Tibial artery (tissue), 4 donors: ENCODE measurements around the gene ARSG.
"Not testable (repeated sequence)": the region's sequence is repeated elsewhere in the genome, so short reads cannot be mapped to it uniquely, and the experiment has no call there.

ENCODE experiments used
- DNase-seq, 2 donors: peaks; one replicate each; pipeline ENCODE4 v3.0.0-alpha.2; 2019
- H3K27ac ChIP-seq, 2 donors: fragments of 200-600 bp; sonication (generic) in 1 of 2; 1 replicate in 1 of 2; 2 replicates in 1 of 2; pipeline ENCODE4 v1.5.1; 2018 to 2019; ENCODE audit warnings: mild to moderate bottlenecking in 1 of 2
- H3K27me3 ChIP-seq, 2 donors: fragments of 200-600 bp; sonication (generic) in 1 of 2; one replicate each; pipeline versions ENCODE4 v1.5.1 to v1.6.0; 2016 to 2019
- H3K36me3 ChIP-seq, 3 donors: fragments of 200-600 bp; sonication (generic) in 2 of 3; one replicate each; pipeline ENCODE4 v1.5.1; 2016 to 2019; ENCODE audit warnings: mild to moderate bottlenecking in 2 of 3
- H3K4me1 ChIP-seq, 4 donors: fragments of 200-600 bp; sonication (generic) in 2 of 4; 1 replicate in 3 of 4; 2 replicates in 1 of 4; pipeline ENCODE4 v1.5.1; 2016 to 2019
- H3K4me3 ChIP-seq, 2 donors: fragments of 200-600 bp; sonication (generic) in 1 of 2; 1 replicate in 1 of 2; 2 replicates in 1 of 2; pipeline ENCODE4 v1.5.1; 2018 to 2019; ENCODE audit warnings: mild to moderate bottlenecking in 2 of 2
- H3K9me3 ChIP-seq, 3 donors: fragments of 200-600 bp; sonication (generic) in 1 of 3; one replicate each; pipeline ENCODE4 v1.5.1; 2016 to 2019
- CTCF ChIP-seq, 2 experiments: fragments of 200-600 bp in 1 of 2; fragments of 450-650 bp in 1 of 2; IDR thresholded peaks; one replicate each; pipeline ENCODE4 v1.5.1; 2017 to 2019; ENCODE audit warnings: antibody characterized with exemption in 2 of 2, mild to moderate bottlenecking in 1 of 2, moderate library complexity in 1 of 2
- intact Hi-C: fragments of 100-400 bp; cut with DNase I; formaldehyde crosslinking; loops from one replicate; pipeline ENCODE4 v1.15.0; 2023; ENCODE audit warnings: low total_unique reads

Gene ARSG

GRCh38 chr17:68248891-68249290 lies 42.4 kb upstream of the ARSG start:
- Histone ChIP-seq H3K4me3 (peak overlapping the region; percentile 93 to 99), H3K9me3 (no peaks in the 10 kb centered on the region), H3K36me3 (peaks cover 4 to 25% (median 23%) of the 10 kb centered on the region in 3 donors), H3K27ac (peak overlapping the region; percentile 94 to 99), H3K27me3 (no peaks in the 10 kb centered on the region), H3K4me1 (peaks cover 0 to 15% (median 9%) of the 10 kb centered on the region in 4 donors)
- intact Hi-C loops, result loop anchor here (5.0 to 10.0 kb wide), 2 partner anchors 42 to 206 kb away; partner anchors contain the start of gene WIPI1
- DNase-seq, result no peak
- no peak for TF ChIP-seq CTCF (IDR thresholded peaks at IDR 0.05)

GRCh38 chr17:68249354-68249765 lies 41.9 kb upstream of the ARSG start:
- no peak for TF ChIP-seq CTCF (IDR thresholded peaks at IDR 0.05)
- Histone ChIP-seq H3K4me1 (peaks cover 0 to 15% (median 9%) of the 10 kb centered on the region in 4 donors), H3K27me3 (no peaks in the 10 kb centered on the region), H3K27ac (peak overlapping the region in 1 of 2 donors; percentile 99), H3K36me3 (peaks cover 6 to 29% (median 28%) of the 10 kb centered on the region in 3 donors), H3K4me3 (no peak overlapping the region), H3K9me3 (no peaks in the 10 kb centered on the region)
- intact Hi-C loops, result loop anchor here (5.0 to 10.0 kb wide), 2 partner anchors 42 to 205 kb away; partner anchors contain the start of gene WIPI1
- DNase-seq, result no peak

DNA sequence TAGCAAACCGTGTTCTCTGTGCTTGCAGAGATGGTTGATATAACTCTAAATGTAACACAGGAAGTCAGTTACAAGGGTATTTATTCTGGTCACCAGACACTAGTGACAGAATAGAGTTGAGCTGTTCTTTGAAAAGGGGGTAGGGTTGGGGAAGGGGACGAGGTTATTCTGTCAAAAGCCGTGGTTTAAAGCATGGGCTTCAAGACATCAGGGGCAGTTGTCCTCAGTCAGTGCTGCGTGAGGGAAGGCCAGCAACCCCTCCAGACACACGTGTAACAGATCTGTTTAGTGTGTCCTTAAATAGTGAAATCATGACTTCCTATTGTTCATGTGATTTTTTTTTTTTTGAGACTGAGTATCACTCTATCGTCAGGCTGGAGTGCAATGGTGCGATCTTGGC lies 37.9 kb upstream of the ARSG start:
- H3K9me3 ChIP-seq, H3K27me3 ChIP-seq, H3K4me3 ChIP-seq, H3K27ac ChIP-seq, intact Hi-C loops, DNase-seq: not testable (repeated sequence)
- Histone ChIP-seq H3K4me1 (peaks cover 0 to 13% (median 9%) of the 10 kb centered on the region in 4 donors), H3K36me3 (peaks cover 24 to 58% (median 53%) of the 10 kb centered on the region in 3 donors)

DNA sequence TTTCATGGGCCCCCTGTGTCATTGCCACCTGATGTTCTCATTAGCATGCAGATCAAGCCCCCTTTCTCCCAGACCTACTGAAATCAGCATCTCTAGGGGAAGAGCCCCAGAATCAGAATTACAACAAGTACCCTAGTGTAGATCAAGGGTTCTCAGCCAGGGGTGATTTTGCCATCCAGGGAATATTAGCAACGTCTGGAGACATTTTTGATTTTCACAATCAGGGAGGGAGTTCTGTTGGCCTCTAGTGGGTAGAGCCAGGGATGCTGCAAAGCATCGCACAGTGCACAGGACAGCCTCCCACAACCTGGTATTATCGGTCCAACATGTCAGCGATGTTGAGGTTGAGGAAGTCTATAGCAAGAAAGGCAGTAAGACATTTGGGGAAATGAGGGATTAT lies 36.1 kb upstream of the ARSG start:
- Histone ChIP-seq H3K27ac (no peak overlapping the region), H3K4me3 (no peak overlapping the region), H3K36me3 (peaks cover 24 to 58% (median 53%) of the 10 kb centered on the region in 3 donors), H3K27me3 (no peaks in the 10 kb centered on the region), H3K9me3 (no peaks in the 10 kb centered on the region), H3K4me1 (peaks cover 0 to 3% (median 0%) of the 10 kb centered on the region in 4 donors)
- no peak for TF ChIP-seq CTCF (IDR thresholded peaks at IDR 0.05)
- DNase-seq, result no peak
- intact Hi-C loops, result no loop called here

- peaks cover 24 to 56% (median 53%) of the 10 kb centered on the region in 3 donors for H3K36me3 ChIP-seq
- H3K27me3 ChIP-seq, result no peaks in the 10 kb centered on the region
- DNase-seq, result no peak
- intact Hi-C loops, result no loop called here
- TF ChIP-seq CTCF (IDR thresholded peaks at IDR 0.05), result no peak
- H3K4me3 ChIP-seq, result no peak overlapping the region
- H3K4me1 ChIP-seq, result peaks cover 0 to 3% (median 0%) of the 10 kb centered on the region in 4 donors
- H3K27ac ChIP-seq, result no peak overlapping the region
- no peaks in the 10 kb centered on the region for H3K9me3 ChIP-seq
Measured at GRCh38 chr17:68255731-68256538, 35.4 kb upstream of the ARSG start.

DNA sequence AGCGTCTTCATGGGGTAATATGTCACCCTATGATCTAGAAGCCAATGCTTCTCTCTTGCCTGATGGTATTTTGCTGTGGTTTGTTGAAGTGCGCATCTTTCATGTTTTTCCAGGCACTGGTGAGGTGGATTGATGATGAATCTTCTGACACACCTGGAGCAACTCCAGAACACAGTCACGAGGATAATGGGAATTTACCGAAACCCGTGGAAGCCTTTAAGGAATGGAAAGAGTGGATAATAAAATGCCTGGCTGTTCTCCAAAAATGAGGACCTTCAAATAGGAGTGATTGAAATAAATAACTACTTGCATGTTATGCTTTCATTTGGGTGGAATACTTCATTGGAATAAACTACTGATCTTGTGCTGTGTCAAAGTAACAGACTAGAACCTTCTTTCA lies 34.6 kb upstream of the ARSG start:
- intact Hi-C loops, DNase-seq, H3K27me3 ChIP-seq, H3K4me1 ChIP-seq, H3K9me3 ChIP-seq, H3K27ac ChIP-seq, H3K4me3 ChIP-seq: not testable (repeated sequence)
- H3K36me3 ChIP-seq, result peaks cover 20 to 49% (median 48%) of the 10 kb centered on the region in 3 donors
